Measurements from ENCODE around the gene AP3B1. TPM values are rescaled to one million over a fixed set of nuclear protein-coding genes. Genes with fewer than 3 reads are reported as not detected.

AP3B1 gene
- total RNA-seq, 1 donor from 2014 or later: 14.3 TPM

GRCh38 chr5:78242001-78242400 lies 52.5 kb downstream of the AP3B1 start:
- no peak overlapping the region for H3K27ac Mint-ChIP-seq (ENCODE audit: unreplicated experiment)
- no peaks in the 10 kb centered on the region for H3K9me3 Mint-ChIP-seq (ENCODE audit: unreplicated experiment)
- TF ChIP-seq CTCF (IDR thresholded peaks at IDR 0.05; ENCODE audit: partially characterized antibody, unreplicated experiment): no peak
- H3K4me3 Mint-ChIP-seq (ENCODE audit: unreplicated experiment): no peak overlapping the region
- no peaks in the 10 kb centered on the region for H3K4me1 Mint-ChIP-seq (ENCODE audit: low read depth, unreplicated experiment)
- no peak for DNase-seq
- no peaks in the 10 kb centered on the region for H3K27me3 Mint-ChIP-seq (ENCODE audit: unreplicated experiment)
- no peaks in the 10 kb centered on the region for H3K36me3 Mint-ChIP-seq (ENCODE audit: unreplicated experiment)

DNA sequence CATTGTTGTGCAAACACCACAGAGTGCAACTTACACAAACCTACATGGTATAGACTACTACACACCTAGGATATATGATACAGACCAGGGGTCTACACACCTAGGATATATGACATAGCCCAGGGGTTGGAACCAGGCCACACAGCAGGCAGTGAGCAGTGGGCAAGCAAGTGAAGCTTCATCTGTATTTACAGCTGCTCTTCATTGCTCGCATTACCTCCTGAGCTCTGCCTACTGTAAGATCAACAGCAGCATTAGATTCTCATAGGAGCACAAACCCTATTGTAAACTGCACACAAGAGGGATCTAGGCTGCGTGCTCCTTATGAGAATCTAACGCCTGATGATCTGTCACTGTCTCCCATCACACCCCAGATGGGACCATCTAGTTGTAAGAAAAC lies 56.6 kb downstream of the AP3B1 start:
- no peak for DNase-seq
- no peak overlapping the region for H3K4me3 Mint-ChIP-seq (ENCODE audit: unreplicated experiment)
- no peak for TF ChIP-seq CTCF (IDR thresholded peaks at IDR 0.05; ENCODE audit: partially characterized antibody, unreplicated experiment)
- H3K4me1 Mint-ChIP-seq (ENCODE audit: low read depth, unreplicated experiment): no peaks in the 10 kb centered on the region
- H3K9me3 Mint-ChIP-seq (ENCODE audit: unreplicated experiment): no peaks in the 10 kb centered on the region
- no peaks in the 10 kb centered on the region for H3K36me3 Mint-ChIP-seq (ENCODE audit: unreplicated experiment)
- no peaks in the 10 kb centered on the region for H3K27me3 Mint-ChIP-seq (ENCODE audit: unreplicated experiment)
- no peak overlapping the region for H3K27ac Mint-ChIP-seq (ENCODE audit: unreplicated experiment)

- no peak overlapping the region for H3K27ac Mint-ChIP-seq (ENCODE audit: unreplicated experiment)
Observed at GRCh38 chr5:78236046-78236445, 58.5 kb downstream of the AP3B1 start.

GRCh38 chr5:78235289-78235688 lies 59.2 kb downstream of the AP3B1 start:
- H3K36me3 Mint-ChIP-seq (ENCODE audit: unreplicated experiment): no peaks in the 10 kb centered on the region
- no peaks in the 10 kb centered on the region for H3K27me3 Mint-ChIP-seq (ENCODE audit: unreplicated experiment)
- TF ChIP-seq CTCF (IDR thresholded peaks at IDR 0.05; ENCODE audit: partially characterized antibody, unreplicated experiment): no peak
- H3K27ac Mint-ChIP-seq (ENCODE audit: unreplicated experiment): no peak overlapping the region
- H3K4me1 Mint-ChIP-seq (ENCODE audit: low read depth, unreplicated experiment): no peaks in the 10 kb centered on the region
- H3K4me3 Mint-ChIP-seq (ENCODE audit: unreplicated experiment): no peak overlapping the region
- no peak for DNase-seq
- H3K9me3 Mint-ChIP-seq (ENCODE audit: unreplicated experiment): no peaks in the 10 kb centered on the region

More at GRCh38 chr5:78236046-78236445, 58.5 kb downstream of the AP3B1 start:
- TF ChIP-seq CTCF (IDR thresholded peaks at IDR 0.05; ENCODE audit: partially characterized antibody, unreplicated experiment): no peak
- Mint-ChIP-seq H3K4me1 (ENCODE audit: low read depth, unreplicated experiment) (no peaks in the 10 kb centered on the region), H3K4me3 (ENCODE audit: unreplicated experiment) (no peak overlapping the region), H3K36me3 (ENCODE audit: unreplicated experiment) (no peaks in the 10 kb centered on the region), H3K9me3 (ENCODE audit: unreplicated experiment) (no peaks in the 10 kb centered on the region), H3K27me3 (ENCODE audit: unreplicated experiment) (no peaks in the 10 kb centered on the region)
- DNase-seq: no peak

DNA sequence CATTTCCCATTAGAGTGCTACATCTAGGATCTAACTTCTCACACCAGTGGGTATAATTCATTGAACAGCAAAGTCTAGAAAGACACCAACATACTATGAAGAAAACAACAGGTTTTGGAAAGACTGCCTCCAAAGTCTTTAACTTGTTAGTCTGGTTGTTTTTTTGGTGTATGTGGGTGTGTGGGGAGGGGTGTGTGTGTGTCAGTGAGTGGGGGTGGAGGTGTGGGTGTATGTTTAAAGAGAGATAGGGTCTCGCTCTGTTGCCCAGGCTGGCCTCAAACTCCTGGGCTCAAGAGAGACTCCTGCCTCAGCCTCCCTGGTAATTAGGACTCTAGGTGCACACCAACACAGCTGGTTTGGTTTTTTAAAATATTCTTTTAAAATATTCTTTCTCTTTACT lies 59.7 kb downstream of the AP3B1 start:
- Mint-ChIP-seq H3K4me3 (ENCODE audit: unreplicated experiment) (no peak overlapping the region), H3K27ac (ENCODE audit: unreplicated experiment) (no peak overlapping the region), H3K9me3 (ENCODE audit: unreplicated experiment) (no peaks in the 10 kb centered on the region), H3K27me3 (ENCODE audit: unreplicated experiment) (no peaks in the 10 kb centered on the region), H3K36me3 (ENCODE audit: unreplicated experiment) (no peaks in the 10 kb centered on the region), H3K4me1 (ENCODE audit: low read depth, unreplicated experiment) (no peaks in the 10 kb centered on the region)
- DNase-seq: no peak
- TF ChIP-seq CTCF (IDR thresholded peaks at IDR 0.05; ENCODE audit: partially characterized antibody, unreplicated experiment): no peak

All from glutamatergic neuron (in vitro differentiated cells).